Hematopoietic multipotent progenitor cell treated with erythropoietin and hydrocortisone succinate and interleukin-3 and kit ligand, for 6 days (in vitro differentiated cells): ENCODE data around the gene PDE4D.
"Not testable (repeated sequence)": the region's sequence is repeated elsewhere in the genome, so short reads cannot be mapped to it uniquely, and the experiment has no call there.

Source experiments
- DNase-seq: peaks from one replicate; pipeline ENCODE4 v3.0.0-alpha.2; 2015

PDE4D gene

GRCh38 chr5:59317023-59317773 is 576.3 kb downstream of the PDE4D start:
- DNase-seq, result no peak

GRCh38 chr5:59312223-59312622 is 581.3 kb downstream of the PDE4D start:
- no peak for DNase-seq

GRCh38 chr5:59308685-59309084 is 584.8 kb downstream of the PDE4D start:
- not testable (repeated sequence) for DNase-seq

GRCh38 chr5:59303289-59303716 is 590.2 kb downstream of the PDE4D start:
- DNase-seq, result not testable (repeated sequence)

- not testable (repeated sequence) for DNase-seq
These were observed 591.0 kb downstream of the PDE4D start for GRCh38 chr5:59302509-59302908.

- DNase-seq, result no peak
These were observed 591.8 kb downstream of the PDE4D start for GRCh38 chr5:59301727-59302126.

- DNase-seq, result no peak
These were observed 592.6 kb downstream of the PDE4D start for GRCh38 chr5:59300930-59301329.

GRCh38 chr5:59299006-59299405 is 594.5 kb downstream of the PDE4D start:
- DNase-seq, result no peak

GRCh38 chr5:59296317-59297264 is 596.9 kb downstream of the PDE4D start:
- DNase-seq, result peak; percentile 20

GRCh38 chr5:59293700-59294099 is 599.8 kb downstream of the PDE4D start:
- no peak for DNase-seq

- no peak for DNase-seq
These were observed 601.6 kb downstream of the PDE4D start for GRCh38 chr5:59291941-59292340.

GRCh38 chr5:59287884-59288283 is 605.6 kb downstream of the PDE4D start:
- no peak for DNase-seq

- no peak for DNase-seq
These were observed 606.2 kb downstream of the PDE4D start for GRCh38 chr5:59287361-59287760.

- no peak for DNase-seq
These were observed 607.0 kb downstream of the PDE4D start for GRCh38 chr5:59286510-59286909.

- no peak for DNase-seq
These were observed 608.1 kb downstream of the PDE4D start for GRCh38 chr5:59285300-59286016.

- DNase-seq, result no peak
These were observed 610.8 kb downstream of the PDE4D start for GRCh38 chr5:59282726-59283125.

- no peak for DNase-seq
These were observed 613.5 kb downstream of the PDE4D start for GRCh38 chr5:59279979-59280378.

GRCh38 chr5:59276917-59277372 is 616.6 kb downstream of the PDE4D start:
- DNase-seq, result no peak

- DNase-seq, result no peak
These were observed 617.2 kb downstream of the PDE4D start for GRCh38 chr5:59276325-59276675.

GRCh38 chr5:59275510-59276324 is 617.8 kb downstream of the PDE4D start:
- peak; percentile 56 for DNase-seq

- DNase-seq, result peak; percentile 9
These were observed 618.4 kb downstream of the PDE4D start for GRCh38 chr5:59275170-59275509.

- no peak for DNase-seq
These were observed 619.4 kb downstream of the PDE4D start for GRCh38 chr5:59274106-59274636.
